Stomach (tissue), 4 donors: ENCODE data around the gene BMP2.

Source experiments
- POLR2AphosphoS5 ChIP-seq, 3 donors: sonication (generic); formaldehyde crosslinking; IDR thresholded peaks; one replicate each; pipeline ENCODE4 v1.6.1; 2016; ENCODE audit warnings: antibody characterized with exemption in 3 of 3
- TF ChIP-seq, protein P1 (sequence below), 7 experiments: fragments of 450-650 bp in 4 of 7; fragments of 200-600 bp in 3 of 7; sonication (generic) in 3 of 7; IDR thresholded peaks; one replicate each; pipeline ENCODE4 v1.5.1; 2016 to 2019; ENCODE audit warnings: antibody characterized with exemption in 7 of 7, control low read depth in 2 of 7, mild to moderate bottlenecking in 1 of 7

DNA sequence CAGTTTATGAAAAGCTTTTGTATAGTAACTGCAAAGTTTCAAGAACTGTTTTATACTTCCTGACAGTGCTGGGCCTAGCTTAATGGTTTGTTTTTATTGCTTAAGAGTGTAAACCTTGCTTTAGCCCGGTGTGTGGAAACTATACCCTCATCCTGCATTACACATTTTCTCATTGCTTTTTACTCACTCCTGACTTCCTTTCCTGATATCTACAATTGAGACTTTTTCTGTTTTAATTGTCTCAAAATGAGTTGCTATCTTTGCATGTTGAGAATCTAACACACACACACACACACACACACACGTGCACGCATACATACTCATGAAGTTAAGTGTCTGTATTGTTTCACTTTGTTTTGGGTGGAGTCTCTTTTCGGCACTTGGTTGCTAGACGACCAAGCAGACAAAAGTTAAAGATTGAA, 16.7 kb downstream of the BMP2 start:
- TF ChIP-seq, protein P1, sequence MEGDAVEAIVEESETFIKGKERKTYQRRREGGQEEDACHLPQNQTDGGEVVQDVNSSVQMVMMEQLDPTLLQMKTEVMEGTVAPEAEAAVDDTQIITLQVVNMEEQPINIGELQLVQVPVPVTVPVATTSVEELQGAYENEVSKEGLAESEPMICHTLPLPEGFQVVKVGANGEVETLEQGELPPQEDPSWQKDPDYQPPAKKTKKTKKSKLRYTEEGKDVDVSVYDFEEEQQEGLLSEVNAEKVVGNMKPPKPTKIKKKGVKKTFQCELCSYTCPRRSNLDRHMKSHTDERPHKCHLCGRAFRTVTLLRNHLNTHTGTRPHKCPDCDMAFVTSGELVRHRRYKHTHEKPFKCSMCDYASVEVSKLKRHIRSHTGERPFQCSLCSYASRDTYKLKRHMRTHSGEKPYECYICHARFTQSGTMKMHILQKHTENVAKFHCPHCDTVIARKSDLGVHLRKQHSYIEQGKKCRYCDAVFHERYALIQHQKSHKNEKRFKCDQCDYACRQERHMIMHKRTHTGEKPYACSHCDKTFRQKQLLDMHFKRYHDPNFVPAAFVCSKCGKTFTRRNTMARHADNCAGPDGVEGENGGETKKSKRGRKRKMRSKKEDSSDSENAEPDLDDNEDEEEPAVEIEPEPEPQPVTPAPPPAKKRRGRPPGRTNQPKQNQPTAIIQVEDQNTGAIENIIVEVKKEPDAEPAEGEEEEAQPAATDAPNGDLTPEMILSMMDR (IDR thresholded peaks at IDR 0.05) = no peak
- TF ChIP-seq POLR2AphosphoS5 (IDR thresholded peaks at IDR 0.05) = no peak
